DMS79 (cell line): ENCODE measurements around the gene DNAH7.
A peak's percentile ranks its signal among the peaks of the same experiment; 100 is the strongest.
"Not testable (repeated sequence)": the region's sequence is repeated elsewhere in the genome, so short reads cannot be mapped to it uniquely, and the experiment has no call there.

Experiments used
- DNase-seq: peaks from one replicate; lab custom pipeline; 2025; lab: John Stamatoyannopoulos, UW

DNAH7 gene

DNA sequence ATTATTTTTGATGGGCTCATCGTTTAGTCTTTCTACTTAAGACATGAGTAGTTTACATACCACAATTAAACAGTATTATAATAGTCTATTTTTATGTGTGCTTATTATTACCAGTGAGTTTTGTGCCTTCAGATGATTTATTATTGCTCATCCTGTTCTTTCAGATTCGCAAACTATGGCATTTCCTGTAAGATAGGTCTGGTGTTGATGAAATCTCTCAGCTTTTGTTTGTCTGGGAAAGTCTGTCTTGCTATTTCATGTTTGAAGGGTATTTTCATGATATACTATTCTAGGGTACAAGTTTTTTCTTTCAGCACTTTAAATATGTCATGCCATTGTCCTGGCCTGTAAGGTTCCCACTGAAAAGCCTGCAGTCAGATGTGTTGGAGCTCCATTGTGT is 101.3 kb downstream of the DNAH7 start:
- no peak for DNase-seq

DNA sequence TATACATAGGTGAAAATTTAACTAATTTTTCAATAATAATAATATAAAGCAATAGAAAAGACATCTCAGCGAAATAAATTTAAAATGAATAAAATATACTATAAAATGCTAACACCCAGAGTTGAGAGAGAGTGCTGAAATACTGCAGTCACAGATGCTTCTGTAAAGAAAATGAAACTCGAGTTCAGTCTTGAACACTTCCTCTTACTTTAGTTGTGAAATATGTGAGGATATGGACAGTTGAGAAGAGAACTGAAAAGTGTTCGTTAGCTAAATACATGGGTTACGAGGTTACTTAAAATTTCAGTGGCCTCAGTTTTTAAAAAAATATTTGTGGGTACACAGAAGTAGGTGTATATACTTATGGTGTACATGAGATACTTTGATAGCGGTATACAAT is 106.8 kb downstream of the DNAH7 start:
- no peak for DNase-seq

GRCh38 chr2:195959341-195959740 is 109.3 kb downstream of the DNAH7 start:
- DNase-seq = no peak

GRCh38 chr2:195956725-195957124 is 111.9 kb downstream of the DNAH7 start:
- no peak for DNase-seq

GRCh38 chr2:195945056-195945455 is 123.6 kb downstream of the DNAH7 start:
- no peak for DNase-seq

- DNase-seq = no peak
Measured at GRCh38 chr2:195937176-195937575, 131.5 kb downstream of the DNAH7 start.

DNA sequence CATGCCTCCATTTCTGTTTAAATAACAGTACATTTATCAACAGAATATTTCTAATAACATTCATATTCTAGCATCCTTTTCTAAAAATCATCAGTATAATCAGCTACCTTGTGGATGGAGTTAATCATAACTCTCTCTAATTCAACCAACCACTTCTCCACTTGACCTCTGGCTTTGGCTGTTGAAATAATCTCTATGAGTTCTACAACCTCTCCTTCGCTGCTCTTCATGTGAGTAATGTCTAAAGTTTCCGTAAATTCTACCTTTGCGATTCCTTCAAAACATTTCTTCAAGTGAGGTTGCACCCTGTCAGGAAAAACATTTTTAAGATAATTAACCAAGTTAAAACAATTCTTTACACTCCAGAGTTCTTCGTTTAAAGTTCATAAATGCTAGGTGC is 134.2 kb downstream of the DNAH7 start:
- DNase-seq = no peak

DNA sequence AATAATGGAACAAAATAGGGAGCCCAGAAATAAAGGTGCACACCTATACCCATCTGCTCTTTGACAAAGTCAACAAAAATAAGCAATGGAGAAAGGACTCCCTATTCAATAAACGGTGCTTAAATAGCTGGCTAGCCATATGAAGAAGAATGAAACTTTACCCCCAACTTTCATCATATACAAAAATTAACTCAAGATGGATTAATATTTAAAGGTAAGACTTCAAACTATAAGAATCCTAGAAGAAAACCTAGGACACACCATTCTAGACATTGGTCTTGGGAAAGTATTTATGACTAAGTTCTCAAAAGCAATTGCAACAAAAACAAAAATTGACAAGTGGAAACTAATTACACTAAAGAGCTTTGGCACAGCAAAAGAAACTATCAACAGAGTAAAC is 139.1 kb downstream of the DNAH7 start:
- DNase-seq = no peak

GRCh38 chr2:195925120-195925519 is 143.5 kb downstream of the DNAH7 start:
- DNase-seq = no peak

DNA sequence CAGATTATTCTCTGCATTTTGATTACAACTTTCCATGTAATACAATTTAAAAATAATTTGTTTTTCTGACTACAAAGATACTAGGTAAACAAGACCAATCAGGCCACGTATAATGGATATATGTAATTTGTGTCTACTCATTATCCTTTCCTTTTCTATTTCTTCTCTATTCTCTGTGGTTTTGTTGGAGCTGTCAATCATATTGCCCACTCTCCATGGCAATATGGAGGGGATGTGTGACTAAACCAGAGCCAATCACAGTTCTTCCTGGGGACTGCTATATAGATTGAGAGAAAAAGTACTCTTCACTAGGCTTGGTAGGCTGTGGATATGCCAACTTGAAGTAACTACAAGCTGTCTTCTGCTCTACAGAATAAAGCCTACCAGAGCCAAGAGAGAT is 144.7 kb downstream of the DNAH7 start:
- no peak for DNase-seq

DNA sequence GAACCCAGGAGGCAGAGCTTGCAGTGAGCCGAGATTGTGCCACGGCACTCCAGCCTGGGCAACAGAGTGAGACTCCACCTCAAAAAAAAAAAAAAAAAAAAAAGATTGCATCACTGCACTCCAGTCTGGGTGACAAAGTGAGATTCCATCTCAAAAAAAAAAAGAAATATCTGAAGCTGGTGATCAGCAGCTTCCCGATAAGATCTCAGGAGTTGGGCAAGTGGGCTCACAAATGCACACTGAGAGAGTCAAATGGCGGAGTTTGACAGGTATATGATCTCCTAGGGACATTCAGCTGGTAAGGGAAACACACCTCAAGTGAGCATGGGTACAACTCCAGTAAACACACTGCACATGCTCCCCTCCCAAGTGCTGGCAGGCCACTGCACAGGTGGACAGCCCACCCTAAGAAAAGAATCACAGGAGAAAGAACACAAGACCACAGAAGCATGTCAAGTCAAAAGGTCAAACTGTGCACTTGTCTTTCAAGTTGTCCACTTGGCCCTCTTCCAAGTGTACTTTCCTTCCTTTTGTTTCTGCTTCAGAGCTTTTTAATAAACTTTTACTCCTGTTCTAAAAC is 151.5 kb downstream of the DNAH7 start:
- DNase-seq = not testable (repeated sequence)

DNA sequence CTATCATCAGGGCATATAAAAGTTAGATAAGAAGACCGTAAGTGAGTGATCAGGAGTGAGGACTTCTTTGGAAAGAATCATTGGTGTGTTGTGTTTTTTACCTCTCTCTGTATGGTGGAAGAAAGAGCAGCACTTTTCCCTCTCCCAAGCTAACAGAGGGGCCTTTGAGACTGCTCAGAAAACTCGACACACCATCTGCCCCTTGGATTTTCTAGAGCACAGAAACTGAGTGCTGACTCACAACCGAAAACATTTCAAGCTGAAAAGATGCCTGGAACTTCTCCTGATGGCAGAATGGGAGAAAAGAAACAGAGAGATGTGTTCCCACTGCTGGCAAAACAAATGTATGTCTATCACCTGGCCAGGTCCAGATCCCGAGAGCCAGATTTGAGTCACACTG is 156.6 kb downstream of the DNAH7 start:
- no peak for DNase-seq

GRCh38 chr2:195910570-195910969 is 158.1 kb downstream of the DNAH7 start:
- DNase-seq = no peak

GRCh38 chr2:195909926-195910325 is 158.7 kb downstream of the DNAH7 start:
- DNase-seq = no peak

DNA sequence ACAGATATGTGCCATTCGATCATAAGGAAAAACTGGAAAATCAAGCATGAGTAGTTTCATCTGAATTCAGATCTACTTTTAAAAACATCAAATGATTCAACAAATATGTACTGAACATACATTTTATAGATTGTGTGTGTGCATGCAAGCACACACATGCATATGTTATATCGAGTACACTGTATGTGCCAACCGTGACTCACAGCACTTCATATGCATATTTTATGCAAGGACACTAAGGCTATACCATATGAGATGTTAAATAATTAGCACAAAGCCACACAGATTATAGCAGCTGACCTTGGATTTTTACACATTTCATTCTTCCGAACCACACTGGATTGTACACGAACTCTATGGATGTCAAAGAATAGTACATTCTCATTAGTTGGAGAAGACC is 161.2 kb downstream of the DNAH7 start:
- DNase-seq = no peak

GRCh38 chr2:195903956-195904355 is 164.7 kb downstream of the DNAH7 start:
- no peak for DNase-seq

- no peak for DNase-seq
Measured at GRCh38 chr2:195902857-195903256, 165.8 kb downstream of the DNAH7 start.

DNA sequence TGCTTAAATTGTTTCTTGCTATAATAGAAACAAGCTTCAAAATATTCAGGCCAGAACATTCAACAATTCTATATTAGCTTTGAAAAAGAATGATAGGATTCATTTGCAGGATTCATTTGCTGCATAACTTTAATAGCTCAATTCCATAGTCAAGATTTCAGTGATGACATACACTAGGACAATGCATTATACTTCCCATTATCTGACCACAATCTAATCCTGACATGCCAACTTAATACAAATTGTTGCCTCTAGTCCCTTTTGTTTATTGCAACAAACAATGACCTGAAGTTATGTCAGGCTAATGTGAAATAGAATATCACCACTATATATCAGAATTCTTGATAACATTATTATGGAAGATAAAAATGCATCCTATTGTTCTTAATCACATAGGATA is 169.4 kb downstream of the DNAH7 start:
- no peak for DNase-seq

GRCh38 chr2:195898505-195899191 is 170.0 kb downstream of the DNAH7 start:
- peak; percentile 3 for DNase-seq

- DNase-seq = no peak
Measured at GRCh38 chr2:195891081-195891480, 177.6 kb downstream of the DNAH7 start.

DNA sequence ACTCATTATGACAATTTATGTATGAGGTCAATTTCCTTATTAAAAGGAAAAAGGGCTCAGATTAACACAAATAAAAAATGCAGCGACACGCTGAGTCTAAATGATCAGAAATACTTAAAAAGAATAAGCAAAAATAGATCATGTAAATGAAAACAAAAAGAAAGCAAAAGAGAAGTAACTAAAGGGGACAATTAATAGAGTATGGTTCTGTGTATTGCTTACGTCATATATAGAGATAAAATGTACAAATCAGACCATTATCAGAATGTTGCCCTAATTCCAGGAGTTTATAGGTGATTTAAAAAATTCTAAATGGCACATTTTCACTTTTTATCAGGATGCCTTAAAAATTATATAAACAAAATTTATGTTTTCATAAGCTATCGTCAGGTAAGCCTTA is 189.5 kb downstream of the DNAH7 start:
- no peak for DNase-seq

DNA sequence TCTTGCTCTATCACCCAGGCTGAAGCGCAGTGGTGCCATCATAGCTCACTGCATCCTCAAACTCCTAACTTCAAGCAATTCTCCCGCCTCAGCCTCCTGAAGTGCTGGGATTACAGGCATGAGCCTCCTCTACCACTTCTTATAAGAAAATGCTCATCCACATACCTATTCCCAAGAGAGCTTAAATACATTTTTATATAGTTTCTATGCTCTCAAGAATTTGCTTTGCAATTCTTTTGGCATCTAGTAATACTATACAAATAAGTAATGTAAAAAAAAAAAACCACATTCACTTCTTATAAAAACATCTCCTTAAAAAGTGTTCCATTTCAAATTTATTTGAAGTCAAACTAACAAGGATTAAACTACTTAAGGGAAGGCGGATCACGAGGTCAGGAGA is 197.3 kb downstream of the DNAH7 start:
- no peak for DNase-seq

GRCh38 chr2:195864316-195864715 is 204.3 kb downstream of the DNAH7 start:
- DNase-seq = no peak

- DNase-seq = no peak
Measured at GRCh38 chr2:195863564-195863963, 205.1 kb downstream of the DNAH7 start.
